Measurements from ENCODE around the gene TBK1. TPM values are rescaled to one million over a fixed set of nuclear protein-coding genes. Genes with fewer than 3 reads are reported as not detected.

Gene TBK1
- total and polyA plus RNA-seq, 9 of the 15 experiments (the other 6 are each of a cell fraction or from before 2014, with no cell fraction given) = 20.4 to 42.0 (median 27.8) TPM

- TF ChIP-seq USF2 (CRISPR knock-in tag; IDR thresholded peaks at IDR 0.05) (peak; percentile 48; the same call in 1 of the 2 replicates), ZNF77 (CRISPR knock-in tag; IDR thresholded peaks at IDR 0.05) (no peak), TFE3 (CRISPR knock-in tag; IDR thresholded peaks at IDR 0.05) (peak; percentile 51), ZNF764 (CRISPR knock-in tag; IDR thresholded peaks at IDR 0.05; ENCODE audit: low read depth) (no peak), ID3 (CRISPR knock-in tag; IDR thresholded peaks at IDR 0.05) (no peak), ID3 (tag; IDR thresholded peaks at IDR 0.05) (no peak), TRIM25 (IDR thresholded peaks at IDR 0.05; ENCODE audit: borderline replicate concordance) (no peak), ZNF282 (CRISPR knock-in tag; IDR thresholded peaks at IDR 0.05) (no peak), CREB3 (tag; conservative IDR thresholded peaks at IDR 0.05; ENCODE audit: low read depth) (no peak), GABPB2 (CRISPR knock-in tag; conservative IDR thresholded peaks at IDR 0.05) (no peak), TFAP4 (CRISPR knock-in tag; IDR thresholded peaks at IDR 0.05; ENCODE audit: borderline replicate concordance) (no peak), ZNF507 (tag; conservative IDR thresholded peaks at IDR 0.05) (no peak)
These were observed 82.8 kb downstream of the TBK1 start (continued) for GRCh38 chr12:64534672-64535199.
